GM12878 (cell line): ENCODE results near the gene NPC1. TPM values are rescaled to one million over a fixed set of nuclear protein-coding genes. Genes with fewer than 3 reads are reported as not detected.

ENCODE experiments used
- ATAC-seq: fragments of 200-7000 bp; cut with Tn5 transposase; 3 replicates; pipeline ENCODE4 v1.9.1; 2020; ENCODE audit warnings: mild to moderate bottlenecking, moderate library complexity
- BruUV-seq: library from RNA; stranded (reverse); fragments of 400-500 nt; replicated peaks from 2 replicates; lab custom pipeline; 2021; lab: Mats Ljungman, UMichigan
- CTCF ChIA-PET: fragments of 300-600 bp; sonication (Branson Sonifier 250); formaldehyde crosslinking; extraction: SDS; loops from one replicate; lab custom pipeline; 2021; ENCODE audit warnings: inconsistent platforms; lab: Yijun Ruan, JAX
- POLR2A ChIA-PET: fragments of 350-600 bp; formaldehyde crosslinking; extraction: SDS; loops from one replicate; lab custom pipeline; 2021; ENCODE audit warnings: inconsistent platforms; lab: Charles Lee
- RAD21 ChIA-PET: fragments of 300-600 bp; sonication (Branson Sonifier 250); formaldehyde crosslinking; loops from one replicate; lab custom pipeline; 2023; ENCODE audit warnings: antibody characterized with exemption; ENCODE audit not compliant: unreplicated experiment; lab: Charles Lee
- SMC1A ChIA-PET: fragments of 300-600 bp; sonication (Branson Sonifier 250); formaldehyde crosslinking; loops from one replicate; lab custom pipeline; 2023; ENCODE audit not compliant: unreplicated experiment, uncharacterized antibody; lab: Charles Lee
- DNase-seq: peaks from one replicate; pipeline ENCODE4 v3.0.0-alpha.2; 2011; ENCODE audit warnings: low read depth, low spot score
- FAIRE-seq: peaks from 3 replicates; lab custom pipeline; 2011; peaks lifted over from hg19 to GRCh38; lab: Jason Lieb, UNC
- H2AFZ ChIP-seq: 2 replicates; pipeline ENCODE4 v1.6.0; 2011; ENCODE audit warnings: low read depth, low read length, control low read depth; ENCODE audit not compliant: control insufficient read depth
- H3K27ac ChIP-seq: 2 replicates; pipeline ENCODE4 v1.5.1; 2011; ENCODE audit warnings: control low read depth; ENCODE audit not compliant: control insufficient read depth, insufficient read depth
- H3K27me3 ChIP-seq, 2 experiments: replicated peaks in 1 of 2; 2 replicates each; pipeline versions ENCODE4 v1.6.0 to v1.6.1; 2011; ENCODE audit warnings: low read length in 1 of 2; ENCODE audit not compliant: control insufficient read depth in 2 of 2, insufficient read depth in 2 of 2
- H3K36me3 ChIP-seq, 2 experiments: 2 replicates each; pipeline ENCODE4 v1.5.1; 2011; ENCODE audit warnings: low read length in 1 of 2; ENCODE audit not compliant: control insufficient read depth in 2 of 2, insufficient read depth in 2 of 2
- H3K4me1 ChIP-seq: 2 replicates; pipeline ENCODE4 v1.6.1; 2011; ENCODE audit warnings: mild to moderate bottlenecking, low read length, moderate library complexity, mixed read lengths; ENCODE audit not compliant: control insufficient read depth, insufficient read depth
- H3K4me2 ChIP-seq: 2 replicates; pipeline ENCODE4 v1.6.0; 2011; ENCODE audit warnings: control low read depth; ENCODE audit not compliant: control insufficient read depth, insufficient read depth
- H3K4me3 ChIP-seq: fragments of 200-600 bp; sonication (generic); 2 replicates; pipeline ENCODE4 v1.5.1; 2016
- H3K79me2 ChIP-seq: 2 replicates; pipeline ENCODE4 v1.6.0; 2011; ENCODE audit warnings: low read length; ENCODE audit not compliant: control insufficient read depth, insufficient read depth
- H3K9ac ChIP-seq: 2 replicates; pipeline ENCODE4 v1.8.0; 2011; ENCODE audit warnings: low read length, control low read depth, mixed read lengths; ENCODE audit not compliant: control insufficient read depth, insufficient read depth
- H3K9me3 ChIP-seq: replicated peaks from 3 replicates; pipeline ENCODE4 v1.5.1; 2011; ENCODE audit warnings: mild to moderate bottlenecking, low read length; ENCODE audit not compliant: control insufficient read depth, insufficient read depth
- H4K20me1 ChIP-seq: 2 replicates; pipeline ENCODE4 v1.6.0; 2011; ENCODE audit not compliant: control insufficient read depth, insufficient read depth
- BHLHE40 ChIP-seq, 2 experiments: fragments of 450-650 bp in 1 of 2; IDR thresholded peaks; 2 replicates each; pipeline ENCODE4 v1.6.1; 2011 to 2017; ENCODE audit warnings: low read depth in 2 of 2, borderline replicate concordance in 1 of 2, improper control_type of control experiment in 1 of 2, low read length in 1 of 2, mild to moderate bottlenecking in 1 of 2
- CHD4 ChIP-seq: fragments of 200-600 bp; sonication (generic); IDR thresholded peaks from 2 replicates; pipeline ENCODE4 v1.6.1; 2016; ENCODE audit warnings: mild to moderate bottlenecking
- NBN ChIP-seq: fragments of 450-650 bp; IDR thresholded peaks from 2 replicates; pipeline ENCODE4 v1.6.1; 2016
- POU2F2 ChIP-seq: IDR thresholded peaks from 3 replicates; pipeline ENCODE4 v1.6.1; 2011; ENCODE audit warnings: low read depth, mild to moderate bottlenecking, low read length, borderline replicate concordance
- RELA ChIP-seq: fragments of 450-650 bp; IDR thresholded peaks from 2 replicates; pipeline ENCODE4 v1.8.0; 2014; ENCODE audit warnings: borderline replicate concordance; ENCODE audit not compliant: partially characterized antibody
- SUPT20H ChIP-seq: IDR thresholded peaks from 2 replicates; pipeline ENCODE4 v1.6.1; 2011; ENCODE audit warnings: low read depth, mild to moderate bottlenecking, low read length, moderate library complexity, borderline replicate concordance; ENCODE audit not compliant: control insufficient read depth
- ZBED1 ChIP-seq: IDR thresholded peaks from 2 replicates; pipeline ENCODE4 v1.6.1; 2016; ENCODE audit warnings: borderline replicate concordance
- WGBS: methylation state at CpG from one replicate; pipeline ENCODE4 v1.1.6; 2016; ENCODE audit warnings: low lambda C conversion rate; ENCODE audit not compliant: insufficient replicate concordance, insufficient coverage; ENCODE audit errors: missing lambda C conversion rate; 5-methylcytosine and 5-hydroxymethylcytosine counted together
- in situ Hi-C: fragments of 300-500 bp; cut with MboI; formaldehyde crosslinking; loops from 9 replicates; pipeline ENCODE4 v1.14.3; 2018; ENCODE audit warnings: mixed read lengths
- intact Hi-C: fragments of 100-400 bp; cut with micrococcal nuclease; formaldehyde crosslinking; loops from one replicate; pipeline ENCODE4 v1.14.2; 2022; ENCODE audit not compliant: unreplicated experiment
- polyA plus RNA-seq, 11 experiments: library from polyadenylated mRNA; depleted of rRNA in 4 of 11; unstranded in 6 of 11; stranded (reverse) in 5 of 11; fragments of >200 nt; fragmentation: Nextera tagmentation in 4 of 11; fragmentation: Illumina TruSeq in 1 of 11; extraction: Ambion mirVana in 4 of 11; extraction: Trizol in 1 of 11; gene quantifications; 1 replicate in 1 of 11; 2 replicates in 10 of 11; pipeline versions ENCODE4 v1.2.1 to v1.2.3, GENCODE V29; 2011 to 2016; ENCODE audit warnings: inconsistent platforms in 2 of 11, missing spikeins in 2 of 11, low read depth in 1 of 11
- total RNA-seq, 4 experiments: library from RNA; depleted of rRNA in 3 of 4; stranded (reverse); fragments of >200 nt in 3 of 4; fragmentation: Illumina TruSeq in 1 of 4; extraction: Trizol in 1 of 4; gene quantifications; 2 replicates each; pipeline versions ENCODE4 v1.2.1 to v1.2.3, GENCODE V29; 2013 to 2021
- TF ChIP-seq, protein P1 (sequence below): fragments of 450-650 bp; IDR thresholded peaks from 2 replicates; pipeline ENCODE4 v1.6.1; 2017; ENCODE audit warnings: low read depth, mild to moderate bottlenecking, moderate library complexity
- TF ChIP-seq, protein P2 (sequence below): fragments of 450-650 bp; IDR thresholded peaks from 2 replicates; pipeline ENCODE4 v1.6.1; 2016; ENCODE audit warnings: mild to moderate bottlenecking, moderate library complexity, borderline replicate concordance

NPC1 gene
- total and polyA plus RNA-seq, 10 of the 15 experiments (the other 5 are each of a cell fraction or from before 2014, with no cell fraction given), result 10.1 to 45.2 (median 19.4) TPM

DNA sequence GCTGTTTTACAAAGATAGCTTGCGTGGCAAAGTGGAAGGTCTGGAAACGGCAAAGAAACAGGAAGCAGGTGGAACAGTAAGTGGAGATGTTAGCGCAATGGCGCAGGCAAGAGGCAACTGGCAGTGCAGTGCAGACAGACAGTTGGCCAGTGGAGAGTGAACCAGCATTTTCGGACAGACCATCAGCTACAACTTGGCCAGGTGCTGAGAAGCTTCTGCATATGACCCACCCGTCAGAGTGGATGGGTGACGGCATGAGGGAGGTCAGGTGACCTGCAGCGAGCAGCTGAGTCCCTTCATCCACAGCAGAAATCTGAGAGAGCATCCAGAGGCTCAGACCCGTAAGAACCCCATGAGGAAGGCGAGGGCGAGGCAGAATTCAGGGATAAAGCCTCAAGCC is 33.8 kb downstream of the NPC1 start:
- Histone ChIP-seq H3K4me2 (no peak overlapping the region), H3K9me3 (no peaks in the 10 kb centered on the region), H3K9ac (no peak overlapping the region), H3K36me3 (peaks cover 20 to 41% of the 10 kb centered on the region in 2 experiments), H3K4me1 (no peaks in the 10 kb centered on the region), H2AFZ (no peak overlapping the region), H3K27me3 (no peaks in the 10 kb centered on the region), H3K4me3 (no peak overlapping the region), H4K20me1 (no peaks in the 10 kb centered on the region), H3K27ac (no peak overlapping the region), H3K79me2 (no peaks in the 10 kb centered on the region)
- SMC1A ChIA-PET, result interaction anchor here (1.2 to 1.3 kb wide), 2 partner anchors 10 to 32 kb away, joined by 3 to 5 read pairs; no protein-coding TSS in a partner anchor
- WGBS, result 85% methylated on average over 11 of the region's 11 CpGs
- TF ChIP-seq POU2F2, result no peak
- no peak for TF ChIP-seq BHLHE40 (IDR thresholded peaks at IDR 0.05; ENCODE audit: borderline replicate concordance in 1 of 2, low read depth in 2 of 2, low read length in 1 of 2)
- TF ChIP-seq SUPT20H, result no peak
- TF ChIP-seq, protein P1, sequence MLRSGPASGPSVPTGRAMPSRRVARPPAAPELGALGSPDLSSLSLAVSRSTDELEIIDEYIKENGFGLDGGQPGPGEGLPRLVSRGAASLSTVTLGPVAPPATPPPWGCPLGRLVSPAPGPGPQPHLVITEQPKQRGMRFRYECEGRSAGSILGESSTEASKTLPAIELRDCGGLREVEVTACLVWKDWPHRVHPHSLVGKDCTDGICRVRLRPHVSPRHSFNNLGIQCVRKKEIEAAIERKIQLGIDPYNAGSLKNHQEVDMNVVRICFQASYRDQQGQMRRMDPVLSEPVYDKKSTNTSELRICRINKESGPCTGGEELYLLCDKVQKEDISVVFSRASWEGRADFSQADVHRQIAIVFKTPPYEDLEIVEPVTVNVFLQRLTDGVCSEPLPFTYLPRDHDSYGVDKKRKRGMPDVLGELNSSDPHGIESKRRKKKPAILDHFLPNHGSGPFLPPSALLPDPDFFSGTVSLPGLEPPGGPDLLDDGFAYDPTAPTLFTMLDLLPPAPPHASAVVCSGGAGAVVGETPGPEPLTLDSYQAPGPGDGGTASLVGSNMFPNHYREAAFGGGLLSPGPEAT, result no peak
- no peak for TF ChIP-seq RELA
- TF ChIP-seq NBN, result no peak
- no peak for TF ChIP-seq ZBED1
- TF ChIP-seq CHD4, result no peak
- TF ChIP-seq, protein P2, sequence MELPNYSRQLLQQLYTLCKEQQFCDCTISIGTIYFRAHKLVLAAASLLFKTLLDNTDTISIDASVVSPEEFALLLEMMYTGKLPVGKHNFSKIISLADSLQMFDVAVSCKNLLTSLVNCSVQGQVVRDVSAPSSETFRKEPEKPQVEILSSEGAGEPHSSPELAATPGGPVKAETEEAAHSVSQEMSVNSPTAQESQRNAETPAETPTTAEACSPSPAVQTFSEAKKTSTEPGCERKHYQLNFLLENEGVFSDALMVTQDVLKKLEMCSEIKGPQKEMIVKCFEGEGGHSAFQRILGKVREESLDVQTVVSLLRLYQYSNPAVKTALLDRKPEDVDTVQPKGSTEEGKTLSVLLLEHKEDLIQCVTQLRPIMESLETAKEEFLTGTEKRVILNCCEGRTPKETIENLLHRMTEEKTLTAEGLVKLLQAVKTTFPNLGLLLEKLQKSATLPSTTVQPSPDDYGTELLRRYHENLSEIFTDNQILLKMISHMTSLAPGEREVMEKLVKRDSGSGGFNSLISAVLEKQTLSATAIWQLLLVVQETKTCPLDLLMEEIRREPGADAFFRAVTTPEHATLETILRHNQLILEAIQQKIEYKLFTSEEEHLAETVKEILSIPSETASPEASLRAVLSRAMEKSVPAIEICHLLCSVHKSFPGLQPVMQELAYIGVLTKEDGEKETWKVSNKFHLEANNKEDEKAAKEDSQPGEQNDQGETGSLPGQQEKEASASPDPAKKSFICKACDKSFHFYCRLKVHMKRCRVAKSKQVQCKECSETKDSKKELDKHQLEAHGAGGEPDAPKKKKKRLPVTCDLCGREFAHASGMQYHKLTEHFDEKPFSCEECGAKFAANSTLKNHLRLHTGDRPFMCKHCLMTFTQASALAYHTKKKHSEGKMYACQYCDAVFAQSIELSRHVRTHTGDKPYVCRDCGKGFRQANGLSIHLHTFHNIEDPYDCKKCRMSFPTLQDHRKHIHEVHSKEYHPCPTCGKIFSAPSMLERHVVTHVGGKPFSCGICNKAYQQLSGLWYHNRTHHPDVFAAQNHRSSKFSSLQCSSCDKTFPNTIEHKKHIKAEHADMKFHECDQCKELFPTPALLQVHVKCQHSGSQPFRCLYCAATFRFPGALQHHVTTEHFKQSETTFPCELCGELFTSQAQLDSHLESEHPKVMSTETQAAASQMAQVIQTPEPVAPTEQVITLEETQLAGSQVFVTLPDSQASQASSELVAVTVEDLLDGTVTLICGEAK, result no peak
- no TSS peak for BruUV-seq
- ATAC-seq (no peak), DNase-seq (no peak), FAIRE-seq (no peak)
- in situ Hi-C loops, result no loop called here
- intact Hi-C loops, result no loop called here
- CTCF ChIA-PET, result interaction anchor here (1.0 to 1.9 kb wide), 2 partner anchors 29 to 36 kb away, joined by 3 to 5 read pairs; no protein-coding TSS in a partner anchor
- POLR2A ChIA-PET, result no interaction called here
- RAD21 ChIA-PET, result no interaction called here
